Right forelimb (tissue), 1 donor: ENCODE results near the gene NOXO1.
"Not testable (repeated sequence)": the region's sequence is repeated elsewhere in the genome, so short reads cannot be mapped to it uniquely, and the experiment has no call there.

Experiments used
- DNase-seq: peaks from one replicate; pipeline ENCODE4 v3.0.0-alpha.2; 2018

The NOXO1 gene, protein sequence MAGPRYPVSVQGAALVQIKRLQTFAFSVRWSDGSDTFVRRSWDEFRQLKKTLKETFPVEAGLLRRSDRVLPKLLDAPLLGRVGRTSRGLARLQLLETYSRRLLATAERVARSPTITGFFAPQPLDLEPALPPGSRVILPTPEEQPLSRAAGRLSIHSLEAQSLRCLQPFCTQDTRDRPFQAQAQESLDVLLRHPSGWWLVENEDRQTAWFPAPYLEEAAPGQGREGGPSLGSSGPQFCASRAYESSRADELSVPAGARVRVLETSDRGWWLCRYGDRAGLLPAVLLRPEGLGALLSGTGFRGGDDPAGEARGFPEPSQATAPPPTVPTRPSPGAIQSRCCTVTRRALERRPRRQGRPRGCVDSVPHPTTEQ

DNA sequence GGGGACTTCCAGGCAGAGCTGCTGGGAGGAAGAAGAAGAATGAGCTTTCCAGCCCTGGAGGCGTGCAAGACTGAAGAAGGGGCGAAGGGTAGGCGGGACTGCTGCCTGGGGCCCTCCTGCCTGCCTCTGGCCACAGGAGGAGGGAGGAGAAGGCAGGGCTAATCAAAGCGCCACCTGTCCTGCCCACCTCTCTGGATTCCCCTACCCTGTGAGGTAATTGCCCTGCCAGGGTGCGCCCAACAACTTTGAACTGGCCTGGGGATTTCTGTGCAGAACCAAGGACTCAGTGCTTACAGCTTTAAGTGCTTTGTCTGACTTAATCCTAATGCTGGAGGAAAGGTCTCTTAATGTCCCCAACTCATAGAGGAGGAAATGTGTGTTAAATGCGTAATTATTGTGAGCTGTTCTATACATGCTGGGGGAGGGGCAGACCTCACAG is at the start of gene NOXO1:
Gene NOXO1, minus strand, starts transcription at position 72 of the 439 bp plus-strand sequence. CDS start 290 bp downstream, outside the sequence.
- no peak for DNase-seq

DNA sequence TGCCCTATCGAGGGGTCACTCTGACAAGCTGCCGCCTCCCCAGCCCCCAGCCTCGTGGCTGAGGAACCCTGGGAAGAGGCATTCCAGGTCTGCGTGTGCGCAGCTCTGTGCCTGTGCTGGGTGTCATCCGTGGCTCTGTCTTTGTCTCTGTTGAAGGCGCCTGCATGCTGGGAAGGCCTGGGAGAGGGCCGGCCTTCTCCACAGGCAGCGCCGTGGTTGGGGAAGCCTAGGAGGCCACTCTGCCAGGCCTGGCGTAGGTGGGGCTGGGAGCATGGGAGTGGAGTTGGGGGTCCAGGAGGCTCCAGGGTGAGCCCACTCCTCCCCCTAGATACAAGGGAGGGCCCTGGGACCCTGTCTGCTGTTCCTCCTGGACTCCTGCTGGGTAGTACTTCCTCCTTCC is 48.8 kb upstream of the NOXO1 start:
- DNase-seq, result no peak

DNA sequence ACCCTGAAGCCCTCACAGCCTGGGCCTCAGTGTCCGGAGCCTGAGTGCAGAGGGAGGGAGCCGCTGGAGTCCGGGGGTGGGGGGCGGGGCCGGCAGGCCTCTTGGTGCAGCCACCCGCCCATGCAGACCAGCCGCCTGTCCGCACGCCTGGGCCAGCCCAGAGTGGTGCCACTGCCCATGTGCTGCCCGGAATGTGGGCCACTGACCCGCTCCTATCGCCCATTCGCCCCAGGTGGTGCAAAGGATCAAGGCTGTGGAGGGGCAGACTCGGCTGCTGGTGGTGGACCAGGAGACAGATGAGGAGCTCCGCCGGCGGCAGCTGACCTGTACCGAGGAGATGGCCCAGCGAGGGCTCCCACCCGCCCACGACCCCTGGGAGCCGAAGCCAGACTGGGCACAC is 48.1 kb upstream of the NOXO1 start:
- no peak for DNase-seq

DNA sequence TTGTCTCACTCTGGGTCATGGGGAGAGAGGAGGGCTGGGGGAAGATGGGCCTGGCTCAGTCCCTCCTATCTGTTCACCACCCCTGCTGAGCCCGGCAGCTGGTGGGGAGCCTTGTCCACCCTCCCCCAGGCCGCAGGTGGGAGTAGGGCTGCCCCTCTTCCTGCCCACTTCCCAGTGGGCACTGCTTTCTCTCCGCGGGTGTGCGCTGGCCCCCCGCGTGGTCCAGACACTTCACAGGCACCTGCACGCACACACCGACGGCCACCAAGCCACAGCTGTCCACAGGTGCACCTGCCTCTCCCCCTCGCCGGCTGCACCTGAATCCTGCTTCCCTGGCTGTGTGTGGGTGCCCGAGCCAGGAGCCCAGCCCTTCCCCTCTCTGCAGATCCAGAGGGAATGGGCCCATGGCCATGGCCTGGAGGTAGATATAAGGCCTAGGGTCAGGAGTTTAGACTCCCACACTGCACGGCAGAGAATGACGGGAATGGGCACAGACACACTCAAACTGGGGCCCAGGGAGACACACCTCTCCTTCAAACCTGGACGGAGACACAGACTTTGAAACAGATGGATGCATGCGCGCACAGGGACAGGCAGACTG is 47.5 kb upstream of the NOXO1 start:
- no peak for DNase-seq

DNA sequence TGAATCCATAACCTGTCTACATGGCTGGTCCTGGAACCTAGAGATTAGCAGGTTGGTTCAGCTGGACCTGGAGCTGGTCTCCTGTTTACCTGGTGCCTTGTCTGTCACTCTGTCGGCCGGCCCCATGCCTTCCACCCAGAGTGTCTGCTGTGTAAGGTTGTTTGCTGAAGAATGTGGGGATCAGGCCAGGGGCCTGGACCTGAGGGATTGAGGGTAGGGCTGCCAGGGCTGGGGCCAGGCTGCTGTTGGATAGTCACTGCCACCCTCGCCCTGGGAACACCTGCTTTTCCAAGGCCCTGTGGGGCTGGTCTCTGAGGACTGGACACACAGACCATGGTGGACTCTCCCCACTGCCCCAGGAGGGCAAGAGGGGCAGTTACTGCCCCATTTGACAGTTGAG is 46.9 kb upstream of the NOXO1 start:
- peak; percentile 30 for DNase-seq

DNA sequence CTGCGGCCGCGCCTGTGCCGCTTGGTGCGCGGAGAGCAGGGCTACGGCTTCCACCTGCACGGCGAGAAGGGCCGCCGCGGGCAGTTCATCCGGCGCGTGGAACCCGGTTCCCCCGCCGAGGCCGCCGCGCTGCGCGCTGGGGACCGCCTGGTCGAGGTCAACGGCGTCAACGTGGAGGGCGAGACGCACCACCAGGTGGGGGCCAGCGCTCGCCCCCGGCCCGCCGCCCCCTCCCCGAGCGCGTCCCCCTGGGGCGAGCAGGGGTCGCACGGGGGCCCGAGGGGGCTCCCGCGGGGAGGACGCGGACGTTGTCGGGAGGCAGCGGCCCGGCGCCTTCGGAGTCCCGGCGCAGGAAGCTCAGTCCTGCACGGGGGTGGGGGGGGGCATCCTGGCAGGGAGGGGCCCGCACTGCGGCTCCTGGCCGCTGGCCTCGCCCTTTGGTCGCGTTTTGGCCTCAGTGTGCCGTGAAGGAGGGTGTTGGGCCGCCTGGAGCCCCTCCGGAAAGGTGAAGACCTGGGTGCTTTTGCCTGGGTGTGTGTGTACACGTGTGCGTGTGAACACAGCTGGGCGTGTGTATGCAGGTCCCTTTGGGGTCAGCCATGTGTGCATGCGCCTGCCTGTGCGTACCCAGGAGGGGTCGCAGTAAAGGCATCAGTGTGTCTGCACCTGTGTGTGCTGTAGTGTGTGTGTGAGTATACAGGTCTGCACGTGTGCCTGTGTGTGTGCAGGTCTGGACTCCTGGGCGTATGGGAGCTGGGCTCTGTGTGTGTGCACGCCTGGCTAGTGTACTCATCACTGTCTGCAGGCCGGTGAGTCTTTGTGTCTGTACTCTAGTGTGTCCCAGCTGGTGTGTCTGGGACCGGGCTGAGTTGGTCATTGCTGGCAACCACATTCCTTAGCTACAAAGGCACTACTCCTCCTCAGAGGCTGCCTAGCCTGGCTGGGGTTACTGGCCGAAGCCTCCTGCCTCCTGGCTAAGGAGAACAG is 46.0 kb upstream of the NOXO1 start:
- peak; percentile 58 for DNase-seq

DNA sequence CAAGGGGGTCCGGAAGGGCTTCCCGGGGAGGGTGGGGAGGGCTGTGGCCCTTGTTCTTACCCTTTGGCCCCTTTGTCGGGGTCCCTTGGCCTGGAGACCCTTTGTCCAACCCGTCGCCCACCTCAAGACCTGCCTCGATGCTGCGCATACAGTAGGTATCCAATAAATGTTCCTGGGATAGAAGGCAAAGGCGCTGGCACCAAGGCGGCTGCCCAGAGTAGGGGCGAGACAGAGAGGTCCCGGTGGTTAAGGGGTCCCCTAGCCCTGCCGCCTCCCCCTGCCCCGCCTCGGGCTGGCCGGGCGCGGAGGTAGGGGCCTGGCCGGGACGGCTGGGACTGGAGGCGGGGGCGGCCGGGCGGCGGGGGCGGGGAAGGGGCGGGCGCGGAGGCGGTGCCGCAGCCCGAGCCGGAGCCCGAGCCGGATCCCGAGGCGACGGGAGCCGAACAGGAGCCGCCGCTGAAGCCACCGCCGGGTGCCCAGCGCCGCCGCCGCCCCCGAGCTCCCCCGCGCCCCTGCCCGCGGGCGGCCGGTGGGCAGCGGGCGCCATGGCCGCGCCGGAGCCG is 45.3 kb upstream of the NOXO1 start, which contains the start of gene NHERF2:
Gene NHERF2, plus strand, starts transcription at position 442 of the 563 bp plus-strand sequence. Its CDS starts 104 bp downstream, at position 546.
- DNase-seq, result no peak

DNA sequence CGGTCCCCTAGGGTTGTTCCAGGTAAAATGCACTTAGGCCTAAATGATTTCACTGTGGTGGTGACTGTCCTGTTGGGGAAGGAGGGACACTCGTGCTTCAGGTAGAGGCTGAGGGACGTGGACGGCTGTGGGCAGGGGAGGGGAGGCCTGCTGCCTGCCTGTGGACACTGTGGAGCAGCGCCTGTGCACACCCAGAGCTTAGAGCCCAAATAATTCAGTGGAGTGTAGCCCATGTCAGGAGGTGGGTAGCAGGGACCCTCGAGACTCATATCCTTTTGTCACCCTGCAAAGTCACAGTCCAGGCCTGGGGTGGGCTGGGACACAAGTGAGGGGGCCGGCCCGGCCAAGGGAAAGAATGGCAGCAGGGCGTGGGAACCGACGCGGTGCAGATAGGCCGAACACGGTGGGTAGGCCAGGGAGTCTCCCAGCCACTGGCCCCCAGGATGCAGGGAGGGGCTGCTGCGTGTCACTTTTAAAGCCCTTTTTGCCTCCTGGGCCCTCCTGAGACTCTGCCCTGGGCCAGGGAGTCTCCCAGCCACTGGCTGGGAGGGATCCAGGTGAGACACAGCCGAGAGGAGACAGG is 44.7 kb upstream of the NOXO1 start:
- no peak for DNase-seq

DNA sequence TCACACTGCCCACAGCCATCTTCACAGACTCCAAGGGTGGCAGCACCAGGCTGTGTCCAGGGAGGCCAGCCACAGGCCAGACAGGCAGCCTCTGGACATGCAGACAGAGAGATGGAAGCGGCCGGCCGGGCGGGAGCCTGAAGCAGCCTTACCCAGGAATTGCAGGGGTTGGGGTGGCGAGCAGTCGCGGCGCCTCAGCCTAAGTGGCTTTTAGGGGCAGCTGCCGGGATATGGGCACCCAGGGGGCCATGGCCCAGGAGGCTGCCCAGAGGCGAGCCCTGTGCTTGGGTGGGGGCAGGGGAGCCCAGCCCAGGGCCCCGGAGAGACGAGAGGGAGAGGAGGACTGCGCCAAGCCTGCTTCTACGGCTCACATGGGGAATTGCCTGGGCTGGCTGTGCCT is 44.0 kb upstream of the NOXO1 start:
- no peak for DNase-seq

DNA sequence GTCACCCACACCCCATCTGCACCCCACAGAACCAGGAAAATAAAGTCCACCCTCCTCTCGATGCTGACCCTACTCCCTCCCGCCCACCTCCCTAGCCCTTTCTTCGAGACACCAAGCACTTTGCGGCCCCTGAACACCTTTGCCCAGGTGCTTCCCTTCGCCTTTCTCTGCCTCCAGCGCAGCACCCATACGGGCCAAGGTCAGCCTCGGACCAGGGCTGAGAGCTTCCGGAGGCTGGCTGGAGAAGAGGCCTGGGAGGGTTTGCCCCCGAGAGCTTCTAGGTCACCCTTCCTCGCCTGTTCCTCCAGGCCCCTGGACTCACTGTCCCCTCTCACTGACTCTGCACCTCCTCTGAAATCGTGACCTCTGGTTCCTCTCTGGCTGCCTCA is 42.8 kb upstream of the NOXO1 start:
- no peak for DNase-seq

DNA sequence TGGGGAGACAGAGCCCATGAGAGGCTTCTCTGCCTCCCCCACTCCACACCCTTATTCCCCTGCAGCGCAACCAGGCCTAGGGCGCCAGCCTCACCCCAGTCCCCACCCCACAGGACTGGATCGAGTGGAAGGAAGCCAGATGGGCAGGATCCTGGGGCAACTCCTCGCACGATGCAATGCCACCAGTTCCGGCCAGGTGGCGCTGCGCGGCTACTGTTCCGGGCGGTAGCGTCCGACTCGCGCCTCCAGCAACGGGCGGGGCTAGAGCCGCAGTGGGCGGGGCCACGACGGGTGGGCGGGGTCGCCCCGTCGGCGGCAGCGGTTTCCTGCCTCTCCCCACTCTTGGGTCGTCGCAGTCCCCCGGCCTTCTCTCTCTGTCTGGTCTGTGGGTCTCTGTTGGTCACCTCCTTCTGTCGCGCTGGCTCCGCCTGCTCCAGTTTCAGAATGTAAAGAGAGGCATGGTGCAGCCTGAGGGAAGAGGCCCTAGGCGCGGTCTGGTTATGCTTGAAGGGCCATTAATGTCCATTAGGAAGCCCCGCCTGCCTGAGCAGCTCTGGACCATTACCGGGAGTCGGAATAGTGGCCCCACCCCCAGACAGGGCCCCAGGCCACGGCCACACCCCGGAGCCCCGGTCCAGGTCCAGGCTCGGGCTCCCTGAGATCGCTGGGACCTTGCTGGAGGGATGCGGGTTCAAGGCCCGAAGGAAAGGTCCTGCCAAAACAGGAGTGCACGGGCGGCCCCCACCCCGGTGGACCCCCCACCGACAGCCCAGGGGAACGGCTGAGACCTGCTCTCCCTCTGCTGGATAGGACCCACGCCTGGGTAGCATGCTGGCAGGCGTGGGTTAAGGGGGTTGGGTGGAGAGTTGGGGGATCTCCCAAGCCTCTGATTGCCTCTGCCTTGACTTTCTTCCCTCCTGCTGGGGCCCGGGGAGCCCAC is 42.1 kb upstream of the NOXO1 start:
- DNase-seq, result peak; percentile 98

DNA sequence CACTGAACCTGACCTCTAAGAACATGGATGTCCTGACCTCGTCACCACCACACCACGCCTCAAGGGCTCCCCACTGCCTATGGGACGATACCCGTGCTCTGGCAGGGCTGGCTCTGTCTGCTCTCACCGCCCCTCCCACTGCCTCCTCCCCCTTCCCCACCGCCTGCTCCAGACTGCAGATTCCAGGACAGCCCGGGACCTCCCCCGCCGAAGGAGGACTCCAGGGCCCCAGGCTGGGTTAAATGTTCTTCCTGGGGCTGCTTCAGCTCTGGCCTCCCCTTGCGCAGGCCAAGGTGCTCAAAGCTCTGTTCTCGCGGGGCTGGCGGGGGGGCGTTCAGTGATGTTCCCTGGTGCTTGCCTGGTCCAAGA is 41.4 kb upstream of the NOXO1 start:
- DNase-seq, result no peak

DNA sequence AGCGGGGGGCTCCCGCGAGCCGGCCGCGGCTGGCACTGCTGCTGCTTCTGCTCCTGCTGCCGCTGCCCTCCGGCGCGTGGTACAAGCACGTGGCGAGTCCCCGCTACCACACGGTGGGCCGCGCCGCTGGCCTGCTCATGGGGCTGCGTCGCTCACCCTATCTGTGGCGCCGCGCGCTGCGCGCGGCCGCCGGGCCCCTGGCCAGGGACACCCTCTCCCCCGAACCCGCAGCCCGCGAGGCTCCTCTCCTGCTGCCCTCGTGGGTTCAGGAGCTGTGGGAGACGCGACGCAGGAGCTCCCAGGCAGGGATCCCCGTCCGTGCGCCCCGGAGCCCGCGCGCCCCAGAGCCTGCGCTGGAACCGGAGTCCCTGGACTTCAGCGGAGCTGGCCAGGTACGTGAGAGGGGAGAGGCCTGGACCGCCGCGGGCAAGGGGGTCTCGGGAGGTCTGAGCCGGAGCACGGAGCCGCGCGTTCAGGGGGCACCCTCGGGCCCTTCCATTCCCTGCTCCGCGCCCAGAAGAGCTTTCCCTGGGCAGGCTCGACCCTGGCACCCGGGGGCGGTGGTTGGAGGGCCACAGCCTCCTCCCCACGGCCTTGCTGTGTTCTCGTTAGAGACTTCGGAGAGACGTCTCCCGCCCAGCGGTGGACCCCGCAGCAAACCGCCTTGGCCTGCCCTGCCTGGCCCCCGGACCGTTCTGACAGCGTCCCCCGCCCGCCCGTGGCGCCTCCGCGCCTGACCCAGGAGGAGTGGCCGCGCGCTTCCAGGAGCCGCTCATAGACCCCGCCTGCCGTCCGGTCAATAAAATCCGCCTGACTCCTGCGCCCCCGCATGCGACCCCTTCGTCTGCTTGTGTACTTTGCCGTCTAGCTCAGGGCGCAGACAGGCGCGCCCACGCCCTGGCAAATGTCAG is 38.9 kb upstream of the NOXO1 start:
- DNase-seq, result peak; percentile 62

DNA sequence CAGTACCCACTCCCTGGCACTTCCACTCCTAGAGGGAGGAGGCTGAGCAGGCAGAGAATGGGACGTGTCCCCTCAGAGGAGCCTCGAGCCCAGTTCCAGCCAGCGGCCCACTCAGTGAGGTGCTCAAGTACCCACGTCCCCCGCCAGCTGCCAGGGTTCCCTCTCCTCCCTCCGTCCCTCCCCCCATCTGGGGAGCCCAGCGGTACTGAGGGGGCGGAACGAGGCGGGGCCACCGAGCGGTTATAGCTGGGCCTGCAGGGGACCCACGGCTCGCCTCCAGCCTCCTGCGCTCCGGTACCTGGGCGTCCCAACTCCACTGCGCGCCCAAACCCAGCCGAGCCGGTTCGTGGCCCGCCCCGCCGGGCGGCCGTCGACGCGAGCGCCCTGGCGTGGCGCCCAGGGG is 38.2 kb upstream of the NOXO1 start, which contains the start of gene NPW:
Gene NPW, plus strand, starts transcription at position 268 of the 403 bp plus-strand sequence.
- no peak for DNase-seq

DNA sequence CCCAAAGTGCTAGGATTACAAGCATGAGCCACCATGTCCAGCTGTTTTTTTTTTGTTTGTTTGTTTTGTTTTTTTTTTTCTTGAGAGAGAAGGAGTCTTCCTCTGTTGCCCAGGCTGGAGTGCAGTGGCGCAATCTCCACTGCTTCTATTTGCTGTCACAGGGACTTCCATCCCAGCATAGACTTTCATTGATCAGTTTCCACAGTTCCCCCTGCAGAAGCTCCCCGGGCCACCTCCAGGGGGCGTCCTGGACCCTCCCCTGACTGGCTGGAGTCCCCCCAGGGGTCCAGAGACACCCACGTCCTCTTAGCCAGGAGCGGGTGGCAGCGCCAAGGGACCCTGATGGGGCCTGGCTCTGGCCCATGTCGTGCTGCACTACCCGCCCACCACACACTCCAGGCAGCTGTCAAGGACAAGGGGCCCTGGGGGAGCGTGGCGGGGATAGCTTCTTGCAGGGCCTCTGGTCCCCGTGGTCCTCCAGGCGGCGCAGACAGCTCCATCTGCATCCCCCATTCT is 35.2 kb upstream of the NOXO1 start:
- DNase-seq, result no peak

DNA sequence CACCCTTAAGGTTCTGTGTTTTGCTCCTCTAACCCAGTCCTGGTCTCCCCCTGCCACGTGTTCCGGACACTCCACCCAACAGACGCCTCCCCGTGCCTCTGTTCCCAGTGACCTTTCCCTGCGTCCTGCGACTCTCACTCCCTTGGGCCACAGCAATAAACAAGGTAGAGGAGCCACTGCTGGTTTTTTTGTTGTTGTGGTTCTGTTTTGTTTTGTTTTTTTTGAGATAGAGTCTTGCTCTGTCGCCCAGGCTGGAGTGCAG is 34.6 kb upstream of the NOXO1 start:
- no peak for DNase-seq

DNA sequence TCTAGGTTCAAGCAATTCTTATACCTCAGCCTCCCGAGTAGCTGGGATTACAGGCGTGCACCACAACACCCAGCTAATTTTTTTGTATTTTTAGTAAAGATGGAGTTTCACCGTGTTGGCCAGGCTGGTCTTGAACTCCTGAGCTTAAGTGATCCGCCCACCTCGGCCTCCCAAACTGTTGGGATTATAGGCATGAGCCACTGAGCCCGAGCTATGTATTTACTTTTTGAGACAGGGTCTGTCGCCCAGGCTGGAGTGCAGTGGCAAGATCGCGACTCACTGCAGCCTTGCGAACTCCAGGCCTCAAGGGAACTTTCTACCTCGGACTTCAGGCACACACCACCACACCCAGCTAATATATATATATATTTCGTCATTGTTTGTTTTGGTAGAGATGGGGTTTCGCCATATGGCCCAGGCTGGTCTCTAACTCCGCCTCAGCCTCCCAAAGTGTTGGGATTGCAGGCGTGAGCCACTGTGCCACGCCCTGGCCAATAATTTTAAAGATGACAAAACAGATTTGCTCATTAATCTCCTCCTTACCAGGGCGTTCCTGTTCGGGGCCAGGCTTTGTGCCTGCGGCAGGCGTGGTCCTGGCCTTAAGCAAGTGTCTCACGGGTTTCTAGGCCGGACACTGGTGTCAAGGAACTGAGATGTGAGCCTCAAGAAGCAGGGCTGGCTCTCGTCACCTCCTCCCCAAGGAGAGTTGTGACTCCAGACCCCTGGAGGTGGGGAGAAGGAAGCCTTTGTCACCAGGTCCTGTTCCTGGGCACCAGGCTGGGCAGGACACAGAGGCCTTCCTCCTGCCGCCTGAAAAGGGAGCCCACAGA is 34.1 kb upstream of the NOXO1 start:
- DNase-seq, result no peak

DNA sequence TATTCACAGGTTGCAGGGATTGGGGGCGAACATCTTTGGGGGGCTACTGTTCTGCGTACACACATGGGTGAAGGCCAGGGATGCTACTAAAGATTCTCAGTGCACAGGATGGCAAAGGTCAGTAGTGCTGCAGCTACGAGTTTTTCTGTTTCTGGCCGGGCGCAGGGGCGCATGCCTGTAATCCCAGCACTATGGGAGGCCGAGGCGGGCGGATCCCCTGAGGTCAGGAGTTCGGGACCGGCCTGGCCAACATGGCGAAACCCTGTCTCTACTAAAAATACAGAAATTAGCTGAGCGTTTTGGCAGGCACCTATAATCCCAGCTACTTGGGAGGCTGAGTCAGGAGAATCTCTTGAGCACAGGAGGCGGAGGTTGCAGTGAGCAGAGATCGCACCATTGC is 32.3 kb upstream of the NOXO1 start:
- no peak for DNase-seq

DNA sequence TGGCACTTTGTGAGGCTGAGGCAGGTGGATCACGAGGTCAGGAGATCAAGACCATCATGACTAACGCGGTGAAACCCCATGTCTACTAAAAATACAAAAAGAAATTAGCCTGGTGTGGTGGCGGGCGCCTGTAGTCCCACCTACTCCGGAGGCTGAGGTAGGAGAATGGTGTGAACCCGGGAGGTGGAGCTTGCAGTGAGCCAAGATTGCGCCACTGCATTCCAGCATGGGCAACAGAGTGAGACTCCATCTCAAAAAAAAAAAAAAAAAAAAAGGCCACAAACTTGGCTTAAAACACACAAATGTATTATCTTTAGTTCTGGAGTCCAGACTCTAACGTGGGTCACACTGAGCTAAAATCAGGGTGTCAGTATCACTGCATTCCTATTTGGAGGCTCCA is 30.5 kb upstream of the NOXO1 start:
- not testable (repeated sequence) for DNase-seq
